Stimulated activated memory B cell treated with anti-CD40 and anti-IgM and Interleukin-4, amounts not matched to agents 10 μg/mL and 1 μg/mL and 100 μg/mL, for 72 hours (primary cell): ENCODE measurements around the gene GON4L.
A peak's percentile ranks its signal among the peaks of the same experiment; 100 is the strongest.
"Not testable (repeated sequence)": the region's sequence is repeated elsewhere in the genome, so short reads cannot be mapped to it uniquely, and the experiment has no call there.

Experiments
- ATAC-seq: fragments of 150-1000 bp; cut with Tn5 transposase; 2 replicates; pipeline ENCODE4 v1.10.0; 2021
- H3K27ac Mint-ChIP-seq: one replicate; pipeline ENCODE4 v1.8.0; 2022; ENCODE audit warnings: mild to moderate bottlenecking, mixed read lengths
- H3K27me3 Mint-ChIP-seq: one replicate; pipeline ENCODE4 v1.8.0; 2022; ENCODE audit warnings: mixed read lengths
- H3K36me3 Mint-ChIP-seq: one replicate; pipeline ENCODE4 v1.8.0; 2022; ENCODE audit warnings: mixed read lengths
- H3K4me1 Mint-ChIP-seq: one replicate; pipeline ENCODE4 v1.8.0; 2022; ENCODE audit warnings: mixed read lengths
- H3K4me3 Mint-ChIP-seq: one replicate; pipeline ENCODE4 v1.8.0; 2022; ENCODE audit warnings: mild to moderate bottlenecking, moderate library complexity, mixed read lengths
- H3K9me3 Mint-ChIP-seq: one replicate; pipeline ENCODE4 v1.8.0; 2022; ENCODE audit warnings: mixed read lengths

The GON4L gene

DNA sequence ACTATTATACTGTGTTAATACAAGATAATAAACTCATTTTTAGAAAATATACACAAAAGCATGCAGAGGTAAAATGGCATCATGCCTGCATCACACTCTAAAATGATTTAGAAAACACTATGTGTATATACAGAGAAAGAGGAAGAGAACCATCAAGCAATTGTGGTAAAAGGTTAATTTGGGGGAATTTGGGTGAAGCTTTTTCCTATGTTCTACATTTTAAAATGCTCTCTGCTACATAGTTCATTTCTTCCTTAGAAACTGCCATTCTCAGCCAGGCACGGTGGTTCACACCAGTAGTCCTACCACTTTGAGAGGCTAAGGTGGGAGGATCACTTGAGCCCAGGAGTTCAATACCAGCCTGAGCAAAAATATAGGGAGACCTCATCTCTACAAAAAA lies 44.1 kb downstream of the GON4L start:
- no peak overlapping the region for H3K4me3 Mint-ChIP-seq
- peaks cover 3% of the 10 kb centered on the region for H3K9me3 Mint-ChIP-seq
- peaks cover 45% of the 10 kb centered on the region for H3K36me3 Mint-ChIP-seq
- H3K4me1 Mint-ChIP-seq = peaks cover 13% of the 10 kb centered on the region
- H3K27me3 Mint-ChIP-seq = no peaks in the 10 kb centered on the region
- H3K27ac Mint-ChIP-seq = no peak overlapping the region
- no peak for ATAC-seq

DNA sequence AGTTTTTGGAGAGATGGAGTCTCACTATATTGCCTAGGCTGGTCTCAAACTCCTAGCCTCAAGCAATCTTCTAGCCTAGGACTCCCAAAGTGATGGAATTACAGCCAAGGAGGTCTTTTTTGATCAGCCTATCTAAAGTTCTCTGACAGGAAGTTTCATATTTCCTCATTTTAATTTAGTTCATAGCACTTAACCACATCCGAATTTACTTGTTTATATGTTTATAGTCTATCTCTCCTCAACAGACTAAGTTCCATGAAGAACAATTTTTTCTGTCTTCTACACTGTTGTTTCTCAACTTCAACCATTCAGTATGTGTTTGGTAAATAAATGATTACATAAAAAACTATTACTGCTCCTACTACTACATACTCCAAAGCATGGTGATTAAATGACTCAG lies 47.9 kb downstream of the GON4L start:
- H3K27me3 Mint-ChIP-seq = no peaks in the 10 kb centered on the region
- ATAC-seq = no peak
- peak overlapping the region; percentile 12 for H3K27ac Mint-ChIP-seq
- H3K4me3 Mint-ChIP-seq = no peak overlapping the region
- H3K4me1 Mint-ChIP-seq = peaks cover 7% of the 10 kb centered on the region
- H3K9me3 Mint-ChIP-seq = peaks cover 3% of the 10 kb centered on the region
- H3K36me3 Mint-ChIP-seq = peaks cover 40% of the 10 kb centered on the region

DNA sequence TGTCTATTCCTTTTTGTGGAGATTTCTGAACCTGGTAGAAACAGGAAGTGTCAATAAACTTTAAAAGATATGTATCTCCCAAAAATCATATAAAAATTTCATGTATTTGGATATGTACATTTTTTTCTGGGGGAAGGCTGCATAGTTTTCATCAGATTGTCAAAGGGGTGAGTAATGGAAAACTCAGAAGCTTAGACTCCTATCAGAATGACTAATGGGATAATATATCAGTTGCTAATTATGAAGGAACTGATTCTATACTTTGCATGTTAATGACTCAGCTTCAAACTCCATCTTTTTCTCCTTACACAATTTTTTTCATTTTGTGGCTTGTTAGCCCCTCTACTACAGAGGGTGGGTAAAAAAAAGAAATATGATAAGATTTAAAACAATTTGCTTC lies 55.9 kb downstream of the GON4L start:
- Mint-ChIP-seq H3K9me3 (no peaks in the 10 kb centered on the region), H3K27ac (no peak overlapping the region), H3K27me3 (no peaks in the 10 kb centered on the region), H3K4me1 (no peaks in the 10 kb centered on the region), H3K4me3 (no peak overlapping the region), H3K36me3 (peaks cover 52% of the 10 kb centered on the region)
- ATAC-seq = no peak

DNA sequence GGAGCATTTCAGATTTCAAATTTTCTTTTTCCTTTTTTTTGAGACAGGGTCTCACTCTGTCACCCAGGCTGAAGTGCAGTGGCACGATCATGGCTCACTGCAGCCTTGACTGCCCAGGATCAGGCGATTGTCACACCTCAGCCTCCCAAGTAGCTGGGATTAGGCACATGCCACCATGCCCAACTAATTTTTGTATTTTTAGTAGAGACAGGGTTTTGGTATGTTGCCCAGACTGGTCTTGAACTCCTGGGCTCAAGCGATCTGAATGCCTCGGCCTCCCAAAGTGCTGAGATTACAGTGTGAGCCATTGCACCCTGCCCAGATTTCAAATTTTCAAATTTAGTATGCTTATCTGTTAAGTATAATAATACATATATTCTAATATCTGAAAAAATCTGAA lies 61.4 kb downstream of the GON4L start:
- H3K4me1 Mint-ChIP-seq, H3K9me3 Mint-ChIP-seq, ATAC-seq, H3K27me3 Mint-ChIP-seq, H3K27ac Mint-ChIP-seq, H3K4me3 Mint-ChIP-seq: not testable (repeated sequence)
- H3K36me3 Mint-ChIP-seq = peaks cover 48% of the 10 kb centered on the region

DNA sequence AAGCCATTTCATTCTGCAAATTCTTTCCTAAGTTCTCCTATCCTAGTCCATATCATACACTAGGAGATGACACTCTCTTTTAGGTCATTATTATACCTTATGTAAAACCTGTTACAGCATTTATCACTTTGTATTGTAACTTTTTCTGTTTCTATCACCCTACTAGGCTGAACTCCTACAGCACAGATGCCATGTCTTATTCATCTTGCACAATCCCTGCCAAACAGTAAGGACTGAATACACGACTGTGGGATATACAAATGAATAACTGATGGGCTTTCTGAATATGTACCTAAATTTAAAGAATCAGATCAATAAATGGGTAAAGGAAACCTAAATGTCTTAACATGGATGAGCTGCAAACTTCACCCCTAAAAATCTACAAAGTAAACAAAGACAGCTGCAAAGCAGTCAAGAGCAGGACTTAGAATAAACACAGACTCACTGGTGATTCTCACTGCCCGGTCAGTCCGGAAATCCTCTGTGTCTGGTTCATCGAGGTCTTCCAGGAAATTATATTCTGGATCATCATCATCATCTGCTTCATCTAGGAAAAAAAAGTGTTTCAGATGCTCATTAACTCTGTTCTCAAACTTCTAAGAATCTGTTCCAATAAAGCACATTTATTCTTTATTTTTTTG lies 62.3 kb downstream of the GON4L start:
- ATAC-seq = no peak
- Mint-ChIP-seq H3K36me3 (peaks cover 46% of the 10 kb centered on the region), H3K27ac (no peak overlapping the region), H3K4me3 (no peak overlapping the region), H3K9me3 (no peaks in the 10 kb centered on the region), H3K27me3 (no peaks in the 10 kb centered on the region), H3K4me1 (no peaks in the 10 kb centered on the region)

DNA sequence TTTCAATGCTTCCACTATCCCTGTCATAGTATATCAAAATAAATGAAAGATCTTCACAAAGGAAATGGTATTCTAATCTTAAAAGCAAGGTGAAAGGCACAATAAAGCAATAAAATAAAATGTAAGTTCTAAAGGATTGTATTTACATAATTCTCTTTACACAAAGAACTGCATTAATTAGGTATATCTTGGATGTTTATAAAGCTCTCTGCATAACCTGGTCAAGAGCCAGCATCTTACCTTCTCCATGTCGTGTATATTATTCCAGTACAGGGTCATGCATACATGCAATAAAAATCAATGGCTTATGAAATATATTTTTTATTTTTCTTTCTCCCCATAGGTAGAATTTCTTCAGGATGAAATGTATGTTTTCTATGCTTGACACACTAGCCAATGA lies 63.8 kb downstream of the GON4L start:
- ATAC-seq = no peak

DNA sequence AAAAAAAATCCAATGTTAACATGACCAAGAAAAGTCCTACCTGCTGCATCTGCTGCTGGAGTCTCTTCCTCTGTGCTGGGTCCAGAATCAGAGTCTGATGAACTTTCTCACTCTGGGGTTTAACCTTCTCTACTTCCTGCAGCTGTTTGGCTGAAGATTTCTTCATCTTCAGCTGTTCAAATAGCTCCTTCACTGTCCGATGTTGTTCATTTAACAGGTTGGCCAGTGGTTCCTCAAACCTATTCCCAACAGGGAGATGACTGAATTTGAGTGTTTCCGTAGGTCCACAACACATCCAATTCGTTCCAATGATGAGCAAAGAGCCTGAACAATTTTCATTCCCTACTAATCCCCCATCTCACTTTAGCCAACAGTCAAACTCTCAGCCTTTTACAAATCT lies 79.4 kb downstream of the GON4L start:
- no peaks in the 10 kb centered on the region for H3K4me1 Mint-ChIP-seq
- H3K27me3 Mint-ChIP-seq = no peaks in the 10 kb centered on the region
- ATAC-seq = no peak
- H3K4me3 Mint-ChIP-seq = no peak overlapping the region
- H3K36me3 Mint-ChIP-seq = peaks cover 59% of the 10 kb centered on the region
- H3K9me3 Mint-ChIP-seq = no peaks in the 10 kb centered on the region
- H3K27ac Mint-ChIP-seq = no peak overlapping the region

More for the DNA sequence above, 63.8 kb downstream of the GON4L start:
- Mint-ChIP-seq H3K36me3 (peaks cover 44% of the 10 kb centered on the region), H3K4me3 (no peak overlapping the region), H3K4me1 (no peaks in the 10 kb centered on the region), H3K27me3 (no peaks in the 10 kb centered on the region), H3K9me3 (no peaks in the 10 kb centered on the region), H3K27ac (peak overlapping the region; percentile 4)

DNA sequence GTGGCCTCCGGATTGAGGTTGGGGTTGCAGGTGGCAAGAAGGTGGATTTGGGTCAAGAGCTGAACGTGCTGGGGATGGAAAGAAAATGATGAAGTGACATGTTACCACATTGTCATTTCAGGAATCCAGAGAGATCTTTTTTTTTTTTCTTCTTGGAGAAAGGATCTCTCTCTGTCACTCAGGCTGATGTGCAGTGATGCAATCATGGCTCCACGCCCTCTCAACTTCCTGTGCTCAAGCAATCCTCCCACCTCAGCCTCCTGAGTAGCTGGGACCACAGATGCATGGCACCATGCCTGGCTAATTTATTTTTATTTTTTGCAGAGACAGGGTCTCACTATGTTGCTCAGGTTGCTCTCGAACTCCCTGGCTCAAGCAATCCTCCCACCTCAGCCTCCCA lies 80.6 kb downstream of the GON4L start:
- no peak for ATAC-seq
- Mint-ChIP-seq H3K27me3 (no peaks in the 10 kb centered on the region), H3K36me3 (peaks cover 63% of the 10 kb centered on the region), H3K9me3 (no peaks in the 10 kb centered on the region), H3K4me1 (no peaks in the 10 kb centered on the region), H3K4me3 (no peak overlapping the region), H3K27ac (no peak overlapping the region)

DNA sequence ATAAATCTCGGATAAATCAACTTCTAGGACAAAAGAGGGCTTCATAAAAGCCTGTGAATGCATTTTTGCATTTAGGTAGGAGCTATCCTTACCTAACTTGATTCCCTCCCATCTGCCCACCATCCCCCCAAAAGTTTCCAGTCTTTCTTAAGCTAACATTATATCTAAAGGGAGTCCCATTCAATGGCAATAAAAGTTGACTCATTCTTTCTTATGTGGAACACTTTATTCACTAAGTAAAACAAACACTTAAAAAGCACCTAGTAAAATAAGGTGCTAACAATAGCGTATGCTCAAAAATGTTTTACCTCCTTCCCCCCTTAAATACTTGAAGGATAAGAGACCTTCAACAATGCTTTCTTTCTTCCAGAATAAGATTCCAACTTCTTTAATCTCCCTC lies 83.8 kb downstream of the GON4L start:
- H3K36me3 Mint-ChIP-seq = peaks cover 85% of the 10 kb centered on the region
- no peak overlapping the region for H3K27ac Mint-ChIP-seq
- ATAC-seq = no peak

DNA sequence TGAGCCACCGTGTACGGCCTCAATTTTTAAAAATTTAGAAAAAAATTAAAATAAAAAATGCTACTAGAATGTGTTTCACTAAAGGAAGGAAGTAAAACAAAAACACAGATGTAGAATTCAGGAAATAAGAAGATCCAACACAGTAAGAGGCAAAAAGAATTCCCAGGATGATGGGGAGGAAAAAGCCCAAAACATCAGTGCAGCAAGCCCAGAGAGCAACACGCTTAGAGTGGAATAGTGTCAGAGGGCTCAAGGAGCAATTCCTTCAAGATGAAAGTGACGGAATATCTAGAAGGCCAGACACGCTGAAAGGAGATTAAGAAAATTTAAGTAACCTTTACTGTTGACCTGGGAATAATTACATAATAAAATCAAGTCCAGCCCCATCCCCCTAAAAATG lies 87.8 kb downstream of the GON4L start:
- no peaks in the 10 kb centered on the region for H3K27me3 Mint-ChIP-seq
- ATAC-seq = no peak
- H3K4me3 Mint-ChIP-seq = no peak overlapping the region
- H3K4me1 Mint-ChIP-seq = no peaks in the 10 kb centered on the region
- no peak overlapping the region for H3K27ac Mint-ChIP-seq
- H3K9me3 Mint-ChIP-seq = no peaks in the 10 kb centered on the region
- H3K36me3 Mint-ChIP-seq = peaks cover 80% of the 10 kb centered on the region

More for the DNA sequence above, 83.8 kb downstream of the GON4L start:
- no peak overlapping the region for H3K4me3 Mint-ChIP-seq
- no peaks in the 10 kb centered on the region for H3K9me3 Mint-ChIP-seq
- no peaks in the 10 kb centered on the region for H3K4me1 Mint-ChIP-seq
- no peaks in the 10 kb centered on the region for H3K27me3 Mint-ChIP-seq

DNA sequence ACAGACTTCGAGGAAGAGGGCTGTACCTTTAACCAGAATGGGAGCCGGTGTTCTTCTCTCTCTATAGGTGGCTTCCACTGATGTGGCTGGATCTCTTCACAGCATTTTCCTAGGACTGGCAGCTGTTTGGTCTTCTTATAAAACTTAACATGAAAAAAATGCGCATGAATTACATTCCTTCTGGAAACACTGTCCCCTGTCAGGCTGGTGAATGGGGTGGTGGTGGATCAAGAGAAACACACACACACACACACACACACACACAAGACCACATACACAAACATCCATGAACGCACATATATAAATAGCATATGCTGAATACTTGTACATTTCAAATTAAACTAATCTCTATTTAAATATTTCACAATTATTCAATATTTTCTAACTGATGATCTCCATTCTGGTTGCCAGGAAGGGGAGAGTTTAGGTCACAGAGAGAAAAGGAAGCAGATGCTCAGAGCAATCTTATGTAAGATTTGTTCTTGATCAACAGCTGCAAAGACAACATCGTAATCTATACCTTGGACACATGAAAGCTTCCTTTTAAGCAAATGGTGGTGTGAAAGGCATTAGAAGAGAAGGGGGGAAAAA lies 89.5 kb downstream of the GON4L start:
- not testable (repeated sequence) for H3K27me3 Mint-ChIP-seq, H3K4me3 Mint-ChIP-seq, H3K4me1 Mint-ChIP-seq, H3K9me3 Mint-ChIP-seq, ATAC-seq, H3K27ac Mint-ChIP-seq
- peaks cover 73% of the 10 kb centered on the region for H3K36me3 Mint-ChIP-seq

DNA sequence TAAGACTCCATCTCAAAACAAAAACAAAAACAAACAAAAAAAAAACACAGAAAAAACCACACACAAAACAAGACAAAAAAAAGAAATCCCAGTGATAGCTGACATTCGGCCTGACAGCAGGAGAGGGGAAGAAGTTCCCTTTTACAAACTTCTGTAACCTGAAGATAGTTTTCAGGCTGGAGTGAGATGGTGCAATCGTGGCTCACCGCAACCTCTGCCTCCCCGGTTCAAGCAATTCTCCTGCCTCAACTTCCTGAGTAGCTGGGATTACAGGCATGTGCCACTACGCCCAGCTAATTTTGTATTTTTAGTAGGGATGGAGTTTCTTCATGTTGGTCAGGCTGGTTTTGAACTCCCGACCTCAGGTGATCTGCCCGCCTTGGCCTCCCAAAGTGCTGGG lies 93.0 kb downstream of the GON4L start:
- not testable (repeated sequence) for H3K27ac Mint-ChIP-seq, H3K4me3 Mint-ChIP-seq, ATAC-seq, H3K27me3 Mint-ChIP-seq, H3K9me3 Mint-ChIP-seq, H3K4me1 Mint-ChIP-seq
- H3K36me3 Mint-ChIP-seq = peaks cover 70% of the 10 kb centered on the region

DNA sequence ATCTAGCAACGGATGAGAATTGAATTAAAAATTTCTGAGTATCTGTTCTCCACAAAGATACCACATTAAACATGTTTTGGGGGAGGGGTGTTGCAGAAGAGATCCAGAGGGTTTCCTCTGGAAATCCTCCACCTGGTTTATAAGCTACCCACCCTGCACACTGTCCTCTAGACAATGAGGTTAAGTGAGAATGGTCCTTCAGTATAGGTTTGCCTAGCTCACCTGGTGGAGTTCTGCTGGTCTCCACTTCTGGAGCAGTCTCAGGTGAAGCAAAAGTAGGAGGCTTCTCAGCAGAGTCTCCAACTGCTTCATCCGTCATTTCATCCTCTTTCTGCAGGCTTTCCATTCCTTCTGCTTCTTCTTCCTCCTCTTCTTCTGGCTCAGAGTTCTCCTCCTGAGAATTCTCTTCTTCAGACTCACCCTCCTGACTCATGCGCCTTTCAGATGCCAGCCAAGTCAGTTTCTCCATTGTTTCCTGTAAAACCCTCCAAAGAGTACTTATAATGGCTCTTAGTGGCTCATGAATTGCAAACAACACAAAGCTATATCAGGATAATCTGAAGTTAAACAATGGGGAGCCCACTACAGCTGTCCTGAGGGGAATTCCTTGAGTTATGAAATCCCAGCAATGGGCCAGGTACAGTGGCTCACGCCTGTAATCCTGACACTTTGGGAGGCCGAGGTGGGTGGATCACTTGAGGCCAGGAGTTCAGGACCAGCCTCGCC lies 93.8 kb downstream of the GON4L start:
- H3K27ac Mint-ChIP-seq = not testable (repeated sequence)

DNA sequence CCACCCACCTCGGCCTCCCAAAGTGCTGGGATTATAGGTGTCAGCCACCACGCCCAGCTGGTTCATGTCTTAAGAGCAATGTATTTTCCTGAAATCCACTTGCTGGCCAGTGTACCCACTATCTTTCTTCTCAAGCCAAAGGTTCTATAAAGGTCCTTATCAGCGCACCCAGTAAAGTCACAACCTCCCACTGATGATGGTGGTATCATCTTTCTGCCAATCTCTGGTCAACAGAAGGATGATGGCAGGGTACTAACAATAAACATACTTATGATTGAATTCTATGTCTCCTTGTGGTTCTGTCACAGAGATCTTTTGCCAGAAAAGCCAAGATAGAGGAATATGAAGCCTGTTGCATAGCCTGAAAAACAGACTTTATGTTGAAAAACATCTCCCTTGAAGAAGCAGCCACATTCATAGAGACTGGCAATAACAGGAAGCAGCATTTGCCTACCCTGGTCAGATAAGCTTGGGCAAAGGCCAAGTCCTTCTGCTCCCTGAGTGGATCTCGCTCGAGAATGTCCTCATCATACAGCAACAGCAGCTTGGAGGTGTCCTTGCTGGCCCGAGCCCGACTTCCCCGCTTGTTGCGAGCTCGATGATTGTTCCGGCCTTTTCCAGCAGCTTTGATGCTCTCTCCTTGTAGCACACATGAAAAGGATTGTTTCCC lies 95.1 kb downstream of the GON4L start:
- Mint-ChIP-seq H3K4me3 (no peak overlapping the region), H3K9me3 (no peaks in the 10 kb centered on the region), H3K4me1 (peaks cover 7% of the 10 kb centered on the region), H3K27ac (peak overlapping the region; percentile 29), H3K27me3 (no peaks in the 10 kb centered on the region), H3K36me3 (peaks cover 64% of the 10 kb centered on the region)
- ATAC-seq = no peak

More for the DNA sequence above, 93.8 kb downstream of the GON4L start:
- not testable (repeated sequence) for H3K4me3 Mint-ChIP-seq, H3K4me1 Mint-ChIP-seq, ATAC-seq, H3K9me3 Mint-ChIP-seq, H3K27me3 Mint-ChIP-seq
- peaks cover 65% of the 10 kb centered on the region for H3K36me3 Mint-ChIP-seq

DNA sequence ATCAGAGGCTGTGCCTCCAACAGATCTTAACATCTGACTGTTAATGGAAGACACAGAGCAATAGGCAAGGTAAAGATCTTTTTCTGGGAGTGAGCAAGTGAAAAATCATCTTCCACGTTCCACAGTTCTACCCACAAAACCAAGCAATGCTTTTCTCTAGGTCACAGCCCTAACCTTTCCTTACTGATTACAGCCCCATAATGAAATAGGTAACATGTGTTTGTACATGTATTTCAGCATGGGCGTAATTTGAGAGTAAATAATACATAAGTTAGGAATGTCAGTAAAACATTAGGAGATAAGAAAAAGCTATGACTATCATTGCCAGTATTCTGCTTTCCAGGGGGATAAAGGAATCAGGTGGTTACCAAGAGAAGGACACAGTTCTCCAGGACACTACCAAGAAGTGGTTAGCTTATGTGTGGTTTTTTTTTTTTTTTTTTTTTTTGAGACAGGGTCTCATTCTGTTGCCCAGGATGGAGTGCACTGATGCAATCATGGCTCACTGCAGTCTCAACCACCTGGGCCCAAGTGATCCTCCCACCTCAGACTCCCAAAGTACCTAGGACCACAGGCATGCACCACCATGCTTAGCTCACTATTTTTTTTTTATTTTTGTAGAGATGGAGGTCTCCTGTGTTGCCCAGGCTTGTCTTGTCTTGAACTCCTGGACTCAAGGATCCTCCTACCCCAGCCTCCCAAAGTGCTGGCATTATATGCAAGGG lies 96.1 kb downstream of the GON4L start:
- H3K4me1 Mint-ChIP-seq = peaks cover 7% of the 10 kb centered on the region
- peak overlapping the region; percentile 35 for H3K27ac Mint-ChIP-seq
- no peaks in the 10 kb centered on the region for H3K9me3 Mint-ChIP-seq
- H3K36me3 Mint-ChIP-seq = peaks cover 61% of the 10 kb centered on the region
- ATAC-seq = no peak
- no peaks in the 10 kb centered on the region for H3K27me3 Mint-ChIP-seq
- no peak overlapping the region for H3K4me3 Mint-ChIP-seq
